HG02610 (cell line): Measurements from ENCODE around the gene HNMT.
A peak's percentile ranks its signal among the peaks of the same experiment; 100 is the strongest.

Experiments
- ATAC-seq: cut with Tn5 transposase; IDR thresholded peaks from one replicate; pipeline ENCODE4 v1.9.1; 2021; ENCODE audit warnings: mild to moderate bottlenecking, moderate library complexity; ENCODE audit not compliant: unreplicated experiment

HNMT gene

DNA sequence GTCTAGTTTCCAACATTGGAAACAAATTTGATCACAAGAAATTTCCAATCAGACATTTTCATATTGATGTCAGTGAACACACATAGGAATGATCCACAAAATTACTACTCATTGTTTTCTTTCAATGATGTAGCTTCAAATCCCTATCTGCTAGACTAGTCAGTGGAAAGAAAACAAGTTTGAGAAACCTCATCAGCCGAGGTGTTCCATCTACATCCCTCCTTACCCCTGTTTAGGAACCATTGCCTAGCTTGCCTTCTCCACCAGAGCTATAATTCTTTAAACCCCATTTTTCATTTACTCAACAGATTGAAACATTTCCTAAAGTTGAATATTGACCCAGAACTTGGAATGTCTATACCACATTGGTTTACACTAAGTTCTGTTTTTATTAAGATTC is 45.3 kb downstream of the HNMT start:
- no peak for ATAC-seq

- no peak for ATAC-seq
Observed at GRCh38 chr2:138010890-138011289, 46.6 kb downstream of the HNMT start.

GRCh38 chr2:138012082-138012481 is 47.8 kb downstream of the HNMT start:
- ATAC-seq = no peak

GRCh38 chr2:138012968-138013367 is 48.7 kb downstream of the HNMT start:
- ATAC-seq = no peak

DNA sequence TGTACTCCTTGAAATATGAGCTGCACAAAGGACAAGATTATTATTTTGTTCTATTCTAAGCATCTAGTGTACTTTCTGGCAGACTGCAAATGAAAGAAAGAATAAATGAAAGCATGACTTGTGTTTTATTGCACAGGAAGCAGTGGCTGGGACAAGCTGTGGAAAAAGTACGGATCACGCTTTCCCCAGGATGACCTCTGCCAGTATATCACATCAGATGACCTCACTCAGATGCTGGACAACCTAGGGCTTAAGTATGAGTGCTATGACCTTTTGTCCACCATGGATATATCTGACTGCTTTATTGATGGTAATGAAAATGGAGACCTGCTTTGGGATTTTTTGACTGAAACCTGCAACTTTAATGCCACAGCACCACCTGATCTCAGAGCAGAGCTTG is 49.4 kb downstream of the HNMT start:
- no peak for ATAC-seq

- ATAC-seq = no peak
Observed at GRCh38 chr2:138015494-138015893, 51.2 kb downstream of the HNMT start.

DNA sequence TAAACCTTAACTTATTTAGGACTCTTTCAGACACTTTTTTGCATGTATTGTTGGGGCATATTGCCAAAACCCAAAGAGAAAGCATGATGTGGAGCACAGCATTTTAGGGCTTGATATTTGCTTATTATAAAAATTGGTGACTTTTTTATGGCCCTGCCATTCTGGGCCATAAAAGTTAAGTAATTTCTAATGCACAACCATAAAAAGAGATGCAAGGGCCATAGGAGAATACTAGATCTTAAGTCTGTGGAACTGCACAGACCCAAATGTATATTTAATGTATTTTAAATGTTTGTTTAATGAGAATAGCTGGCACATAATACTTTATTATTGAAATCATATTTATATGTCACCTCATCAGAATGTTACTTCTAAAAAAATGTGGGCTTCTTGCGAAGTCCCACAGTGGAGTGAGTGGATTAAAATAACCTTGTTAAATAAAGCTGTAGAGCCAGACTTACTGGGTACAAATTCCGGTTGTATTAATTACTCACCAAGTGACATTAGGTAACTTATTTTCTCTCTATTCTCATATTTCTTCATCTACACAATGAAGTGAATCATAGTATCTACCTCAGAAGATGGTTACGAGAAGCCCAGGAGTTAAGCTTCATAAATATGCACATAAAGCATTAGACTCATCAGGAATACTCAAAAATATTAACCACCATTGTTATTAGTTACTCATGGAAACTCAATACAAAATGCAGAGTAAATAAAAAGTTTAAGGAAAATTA is 52.2 kb downstream of the HNMT start:
- no peak for ATAC-seq

DNA sequence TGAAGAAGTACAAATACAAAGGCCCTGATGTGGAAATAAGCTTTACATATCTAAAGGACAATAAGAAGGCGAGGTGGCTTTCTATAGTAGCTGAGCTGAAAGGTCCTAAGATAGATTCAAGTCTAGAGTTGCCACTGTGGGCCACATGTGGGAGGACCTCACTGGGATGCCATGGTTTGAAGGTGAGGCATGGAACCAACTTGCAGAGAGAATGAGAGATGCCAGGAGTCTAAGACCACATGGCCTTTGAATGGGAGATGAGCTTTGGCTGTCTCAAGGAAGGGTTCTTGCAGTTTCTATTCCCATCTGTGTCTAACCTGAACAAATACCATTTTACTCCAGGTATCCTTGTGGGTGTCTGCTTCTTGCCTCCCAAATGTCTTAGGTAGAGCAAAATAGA is 53.6 kb downstream of the HNMT start:
- no peak for ATAC-seq

DNA sequence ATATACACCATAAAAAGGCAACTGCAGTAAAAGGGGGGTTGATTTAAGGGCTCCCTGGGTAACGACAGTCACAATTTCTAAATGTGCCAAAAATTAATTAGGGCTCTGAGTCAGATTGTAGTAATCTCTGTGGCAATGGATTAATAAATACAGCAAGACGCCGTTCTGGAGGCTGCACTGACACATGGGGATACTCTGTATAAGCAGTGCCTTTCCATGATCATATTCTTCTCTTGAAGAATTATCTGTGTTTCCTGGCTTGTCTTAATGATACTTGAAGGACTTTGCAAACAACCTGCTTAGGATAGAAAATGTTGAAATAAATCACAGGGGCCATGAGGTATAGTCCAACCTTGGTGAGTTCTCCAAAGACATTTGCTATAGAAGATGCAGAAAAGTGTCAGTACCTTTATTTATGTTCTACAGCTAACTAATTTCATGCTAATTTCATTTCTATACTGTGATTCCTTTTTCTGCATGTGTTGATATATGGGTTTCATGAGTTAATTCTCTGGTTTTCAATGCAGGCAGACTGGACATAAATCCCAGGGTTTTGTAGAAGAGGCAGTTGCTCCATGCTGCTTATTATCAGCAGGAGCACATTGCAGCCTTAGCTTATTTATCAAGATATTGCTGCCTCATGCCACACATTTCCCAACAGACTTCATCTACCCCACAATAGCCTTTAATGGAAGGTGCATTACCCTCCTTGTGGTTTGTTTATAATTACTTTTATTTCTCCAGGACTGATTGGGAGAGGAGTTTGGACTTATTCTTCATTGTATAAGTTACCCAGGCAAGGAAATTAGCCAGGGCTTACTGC is 54.8 kb downstream of the HNMT start:
- ATAC-seq = no peak

- no peak for ATAC-seq
Observed at GRCh38 chr2:138020432-138020831, 56.2 kb downstream of the HNMT start.

GRCh38 chr2:138021154-138021553 is 56.9 kb downstream of the HNMT start:
- no peak for ATAC-seq

DNA sequence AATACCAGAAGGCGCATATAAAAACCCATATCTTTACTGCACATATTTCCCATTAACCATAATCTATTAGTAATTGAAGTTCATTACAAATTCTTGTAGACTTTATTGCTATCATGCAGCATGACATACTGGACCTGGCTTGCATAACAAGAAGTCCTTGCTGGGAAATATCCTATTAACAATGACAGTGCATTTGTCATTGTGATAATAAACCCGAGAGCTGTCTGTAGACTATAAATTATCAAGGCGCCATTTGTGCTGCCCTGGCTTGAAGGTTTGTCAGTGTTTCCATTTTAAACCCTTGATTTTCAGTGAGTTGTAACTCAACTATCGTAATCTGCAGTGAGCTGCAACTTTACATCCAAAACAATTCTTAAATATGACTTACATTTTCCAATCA is 59.0 kb downstream of the HNMT start:
- ATAC-seq = no peak

DNA sequence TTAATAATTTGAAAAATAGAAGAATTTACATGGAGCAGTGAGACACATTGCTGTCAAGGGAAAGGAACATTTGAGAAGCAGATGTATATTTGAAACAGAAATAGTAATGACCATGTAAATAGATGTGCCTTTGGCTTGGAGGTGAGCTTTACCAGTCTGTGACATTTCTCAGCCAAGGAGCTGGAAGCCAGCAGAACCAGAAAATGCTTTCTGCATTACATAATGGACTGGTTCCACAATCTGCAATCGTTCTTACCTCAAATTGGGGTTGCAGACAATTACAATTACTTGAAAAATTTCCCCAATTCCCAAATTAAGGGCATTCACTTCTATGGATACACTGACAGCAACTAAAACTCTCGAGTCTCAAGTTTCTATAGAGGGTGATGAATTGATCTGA is 59.7 kb downstream of the HNMT start:
- no peak for ATAC-seq

- ATAC-seq = no peak
Observed at GRCh38 chr2:138026111-138027020, 62.1 kb downstream of the HNMT start.

GRCh38 chr2:138028538-138028937 is 64.3 kb downstream of the HNMT start:
- peak; percentile 62 for ATAC-seq

- ATAC-seq = no peak
Observed at GRCh38 chr2:138029276-138029675, 65.0 kb downstream of the HNMT start.

GRCh38 chr2:138030459-138030858 is 66.2 kb downstream of the HNMT start:
- ATAC-seq = peak; percentile 93

- ATAC-seq = no peak
Observed at GRCh38 chr2:138032334-138032733, 68.1 kb downstream of the HNMT start.

DNA sequence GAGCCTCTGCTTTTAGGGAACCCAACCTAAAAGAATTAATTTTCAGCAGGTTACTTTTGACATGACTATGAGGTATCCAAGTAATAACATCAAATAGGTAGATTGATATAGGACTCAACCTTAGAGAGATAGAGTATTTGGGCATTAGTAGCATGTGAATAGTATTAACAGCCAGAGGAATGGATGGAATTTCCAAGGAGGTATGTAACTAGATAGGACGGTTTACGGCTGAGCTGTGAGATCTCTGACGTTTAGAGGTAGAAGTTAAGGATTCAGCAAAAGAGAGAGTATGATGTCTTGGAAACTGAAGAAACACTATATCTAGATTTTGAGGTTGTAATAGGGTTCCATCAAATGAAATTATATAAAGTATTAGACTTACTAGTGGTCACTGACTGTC is 70.3 kb downstream of the HNMT start:
- no peak for ATAC-seq

GRCh38 chr2:138035608-138036217 is 71.4 kb downstream of the HNMT start:
- ATAC-seq = no peak

GRCh38 chr2:138036522-138036921 is 72.2 kb downstream of the HNMT start:
- ATAC-seq = no peak
